ENCODE measurements around the gene MAP6. TPM values are rescaled to one million over a fixed set of nuclear protein-coding genes. Genes with fewer than 3 reads are reported as not detected.
A peak's percentile ranks its signal among the peaks of the same experiment; 100 is the strongest.

Gene MAP6
- total RNA-seq, 1 experiment from 2014 or later = 22.8 TPM

GRCh38 chr11:75563501-75563977 is 105.3 kb downstream of the MAP6 start:
- Mint-ChIP-seq H3K4me3 (ENCODE audit: unreplicated experiment) (peak overlapping the region; percentile 93), H3K9me3 (ENCODE audit: unreplicated experiment) (no peaks in the 10 kb centered on the region), H3K4me1 (ENCODE audit: low read depth, unreplicated experiment) (peaks cover 32% of the 10 kb centered on the region), H3K27me3 (ENCODE audit: insufficient read depth, unreplicated experiment) (no peaks in the 10 kb centered on the region), H3K27ac (ENCODE audit: unreplicated experiment) (peak overlapping the region; percentile 95), H3K36me3 (ENCODE audit: insufficient read depth, unreplicated experiment) (peaks cover 65% of the 10 kb centered on the region)
- H3K27me3 ChIP-seq (replicated peaks; ENCODE audit: control insufficient read depth, insufficient read depth, low read length) = no peaks in the 10 kb centered on the region
- H3K36me3 ChIP-seq (ENCODE audit: control insufficient read depth, insufficient read depth, low read length) = peaks cover 9% of the 10 kb centered on the region
- peaks cover 59% of the 10 kb centered on the region for H3K4me1 ChIP-seq
- H3K9me3 ChIP-seq = no peaks in the 10 kb centered on the region
- no peak for DNase-seq
- TF ChIP-seq CTCF (IDR thresholded peaks at IDR 0.05; ENCODE audit: insufficient read depth in 1 of 2, low read depth in 1 of 2, low read length in 1 of 2, severe bottlenecking in 1 of 2, unreplicated experiment in 1 of 2) = no peak
- ChIA-PET CTCF (no interaction called here), POLR2A (no interaction called here)
- H3K4me3 ChIP-seq (ENCODE audit: low read depth, low read length) = peak overlapping the region; percentile 51
- intact Hi-C loops (cut with micrococcal nuclease; ENCODE audit: unreplicated experiment) = no loop called here
- no TSS peak for BruUV-seq (replicated peaks)

DNA sequence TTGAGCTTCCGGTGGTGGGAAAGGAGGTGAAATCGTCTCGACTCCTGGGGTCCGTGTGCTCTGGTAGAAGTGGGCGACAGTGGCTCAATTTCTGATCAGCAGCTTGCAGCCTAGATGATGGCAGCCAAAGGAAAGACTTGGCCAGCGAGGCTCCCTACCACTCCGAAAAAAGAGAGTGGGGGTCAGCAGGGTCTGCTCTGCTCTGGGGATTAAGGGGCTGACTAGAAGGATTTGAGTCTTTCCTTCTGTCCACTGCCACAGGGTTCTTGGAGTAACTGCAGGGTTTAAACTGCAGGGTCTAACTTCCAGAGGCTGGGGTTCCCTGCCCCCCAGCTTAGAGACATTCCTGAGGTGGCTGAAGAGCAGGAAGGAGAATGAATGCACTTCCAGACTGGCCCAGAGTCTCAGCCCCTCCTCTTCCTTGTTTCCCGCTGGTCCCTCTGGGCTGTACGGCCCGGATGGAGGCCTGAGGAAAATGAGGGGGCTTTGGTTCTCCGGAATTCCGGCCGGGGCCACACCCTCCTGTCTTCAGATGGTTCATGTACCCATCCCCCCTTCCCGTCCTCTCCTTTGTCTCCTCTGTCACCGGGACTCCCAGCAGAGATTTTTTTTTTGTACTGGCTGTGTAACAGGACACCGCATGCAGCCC is 105.9 kb downstream of the MAP6 start:
- Histone ChIP-seq H3K9me3 (no peaks in the 10 kb centered on the region), H3K27me3 (replicated peaks; ENCODE audit: control insufficient read depth, insufficient read depth, low read length) (no peaks in the 10 kb centered on the region), H3K36me3 (ENCODE audit: control insufficient read depth, insufficient read depth, low read length) (peaks cover 9% of the 10 kb centered on the region), H3K4me3 (ENCODE audit: low read depth, low read length) (peak overlapping the region; percentile 51), H3K4me1 (peaks cover 65% of the 10 kb centered on the region)
- ChIA-PET CTCF (interaction anchor here (0.5 to 1.9 kb wide), 9 partner anchors 10 to 756 kb away, joined by 3 to 7 read pairs (median 4); no protein-coding TSS in a partner anchor), POLR2A (interaction anchor here (0.6 to 2.3 kb wide), 11 partner anchors 8 to 246 kb away, joined by 3 to 17 read pairs (median 4); no protein-coding TSS in a partner anchor)
- Mint-ChIP-seq H3K27me3 (ENCODE audit: insufficient read depth, unreplicated experiment) (no peaks in the 10 kb centered on the region), H3K36me3 (ENCODE audit: insufficient read depth, unreplicated experiment) (peaks cover 59% of the 10 kb centered on the region), H3K9me3 (ENCODE audit: unreplicated experiment) (no peaks in the 10 kb centered on the region), H3K4me1 (ENCODE audit: low read depth, unreplicated experiment) (peaks cover 38% of the 10 kb centered on the region), H3K27ac (ENCODE audit: unreplicated experiment) (peak overlapping the region; percentile 95), H3K4me3 (ENCODE audit: unreplicated experiment) (peak overlapping the region; percentile 93)
- TF ChIP-seq CTCF (IDR thresholded peaks at IDR 0.05; ENCODE audit: insufficient read depth in 1 of 2, low read depth in 1 of 2, low read length in 1 of 2, severe bottlenecking in 1 of 2, unreplicated experiment in 1 of 2) = no peak
- intact Hi-C loops (cut with micrococcal nuclease; ENCODE audit: unreplicated experiment) = loop anchor here (1.0 kb wide), 3 partner anchors 16 to 70 kb away; no protein-coding TSS in a partner anchor
- BruUV-seq (replicated peaks) = TSS peak; percentile 31
- peak; percentile 56 to 77 for DNase-seq

GRCh38 chr11:75562048-75562835 is 106.6 kb downstream of the MAP6 start, which contains the start of gene SERPINH1:
Gene SERPINH1, plus strand, starts transcription at chr11:75562253. Its CDS starts 4,097 bp downstream, at chr11:75566350.
- Histone ChIP-seq H3K36me3 (ENCODE audit: control insufficient read depth, insufficient read depth, low read length) (peaks cover 7% of the 10 kb centered on the region), H3K4me3 (ENCODE audit: low read depth, low read length) (peak within 1 kb of the TSS; percentile 51), H3K27me3 (replicated peaks; ENCODE audit: control insufficient read depth, insufficient read depth, low read length) (no peaks in the 10 kb centered on the region), H3K9me3 (no peaks in the 10 kb centered on the region), H3K4me1 (peaks cover 71% of the 10 kb centered on the region)
- H3K9me3 Mint-ChIP-seq (ENCODE audit: unreplicated experiment) = no peaks in the 10 kb centered on the region
- H3K27me3 Mint-ChIP-seq (ENCODE audit: insufficient read depth, unreplicated experiment) = no peaks in the 10 kb centered on the region
- peak; percentile 92 for DNase-seq
- peak within 1 kb of the TSS; percentile 93 for H3K4me3 Mint-ChIP-seq (ENCODE audit: unreplicated experiment)
- TSS peak; percentile 61 for BruUV-seq (replicated peaks)
- peaks cover 44% of the 10 kb centered on the region for H3K4me1 Mint-ChIP-seq (ENCODE audit: low read depth, unreplicated experiment)
- H3K36me3 Mint-ChIP-seq (ENCODE audit: insufficient read depth, unreplicated experiment) = peaks cover 52% of the 10 kb centered on the region
- ChIA-PET POLR2A (interaction anchor here (0.6 to 2.3 kb wide), 14 partner anchors 8 to 246 kb away, joined by 3 to 17 read pairs (median 4); no protein-coding TSS in a partner anchor), CTCF (interaction anchor here (0.5 to 1.9 kb wide), 12 partner anchors 9 to 757 kb away, joined by 3 to 7 read pairs (median 3); no protein-coding TSS in a partner anchor)
- no peak for TF ChIP-seq CTCF (IDR thresholded peaks at IDR 0.05; ENCODE audit: insufficient read depth in 1 of 2, low read depth in 1 of 2, low read length in 1 of 2, severe bottlenecking in 1 of 2, unreplicated experiment in 1 of 2)
- intact Hi-C loops (cut with micrococcal nuclease; ENCODE audit: unreplicated experiment) = loop anchor here (1.0 kb wide), 3 partner anchors 15 to 71 kb away; no protein-coding TSS in a partner anchor
- peak within 1 kb of the TSS; percentile 95 for H3K27ac Mint-ChIP-seq (ENCODE audit: unreplicated experiment)

Data from Caco-2 (cell line).